COLO668 (cell line): ENCODE measurements around the gene LTC4S.
"Not testable (repeated sequence)": the region's sequence is repeated elsewhere in the genome, so short reads cannot be mapped to it uniquely, and the experiment has no call there.

Experiments used
- DNase-seq: peaks from one replicate; lab custom pipeline; 2025; ENCODE audit not compliant: unreplicated experiment; lab: John Stamatoyannopoulos, UW

Gene LTC4S

DNA sequence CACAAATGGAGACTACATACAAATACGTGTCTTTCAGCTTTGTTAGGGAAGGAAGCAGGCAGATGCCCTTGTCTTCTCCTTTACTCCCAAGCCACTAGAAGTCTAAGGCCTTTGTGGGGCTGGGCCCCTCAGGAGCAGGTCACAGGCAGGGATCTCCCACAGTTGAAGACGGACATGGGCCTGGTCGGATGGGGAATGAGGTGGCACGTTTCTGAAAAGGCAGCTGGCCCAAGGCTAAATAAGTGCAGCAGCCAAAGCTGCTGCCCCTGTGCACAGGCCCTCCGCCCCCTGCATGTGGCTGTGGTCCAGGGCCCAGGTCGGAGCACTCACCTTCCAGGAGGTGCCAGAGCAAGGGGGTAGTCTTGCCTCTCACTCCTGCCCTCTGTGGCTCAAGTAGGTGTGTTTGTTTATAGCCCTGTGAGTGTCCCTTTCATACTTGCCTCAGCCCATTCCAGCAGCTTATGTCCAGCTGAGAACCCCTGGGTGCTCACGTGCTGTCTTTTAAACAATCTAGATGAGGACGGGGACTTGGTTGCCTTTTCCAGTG lies 28.7 kb downstream of the LTC4S start:
- DNase-seq = no peak

DNA sequence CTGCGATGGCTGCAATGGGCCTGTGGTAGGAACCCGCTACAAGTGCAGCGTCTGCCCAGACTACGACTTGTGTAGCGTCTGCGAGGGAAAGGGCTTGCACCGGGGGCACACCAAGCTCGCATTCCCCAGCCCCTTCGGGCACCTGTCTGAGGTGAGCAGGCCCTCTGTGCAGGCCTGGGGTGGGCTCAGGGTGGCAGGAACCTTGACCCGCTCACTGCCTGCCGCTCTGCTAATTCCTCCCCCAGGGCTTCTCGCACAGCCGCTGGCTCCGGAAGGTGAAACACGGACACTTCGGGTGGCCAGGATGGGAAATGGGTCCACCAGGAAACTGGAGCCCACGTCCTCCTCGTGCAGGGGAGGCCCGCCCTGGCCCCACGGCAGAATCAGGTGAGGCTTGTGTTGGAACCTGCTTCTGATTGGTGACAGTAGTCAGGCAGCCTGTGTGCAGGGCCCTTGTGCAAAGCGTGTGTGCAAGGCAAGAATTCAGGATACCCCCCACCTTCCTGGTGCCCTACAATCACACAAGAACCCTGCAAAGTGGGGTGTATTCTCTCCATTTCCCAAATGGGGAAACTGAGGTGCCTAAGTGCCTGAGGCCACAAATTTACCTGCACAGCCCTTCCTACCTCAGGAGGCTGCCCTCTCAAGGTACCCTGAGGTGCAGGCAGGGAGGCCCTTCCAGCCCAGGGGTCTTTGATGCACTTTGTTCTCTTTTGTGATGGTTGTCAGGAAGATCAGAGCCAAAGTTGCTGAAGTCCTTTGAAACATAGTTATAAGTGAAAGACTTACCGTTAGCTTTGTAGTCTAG lies 30.4 kb downstream of the LTC4S start:
- no peak for DNase-seq

DNA sequence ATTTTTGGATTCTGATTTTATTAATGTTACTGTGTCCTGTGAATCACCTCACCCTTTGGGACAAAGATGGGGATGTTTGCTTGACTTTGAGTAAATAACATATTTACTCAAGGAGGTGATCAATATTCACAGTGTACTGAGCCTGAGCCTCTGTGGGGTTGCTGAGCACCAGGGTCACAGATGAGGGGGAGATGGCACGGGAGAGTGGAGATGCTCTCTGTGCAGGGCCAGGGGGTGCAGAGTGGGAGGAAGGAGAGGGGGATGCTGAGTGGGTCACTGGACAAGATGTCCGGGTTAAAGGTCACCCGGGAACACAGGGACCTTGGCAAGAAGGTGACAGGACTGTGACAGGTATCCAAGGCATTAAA lies 30.9 kb downstream of the LTC4S start:
- no peak for DNase-seq

DNA sequence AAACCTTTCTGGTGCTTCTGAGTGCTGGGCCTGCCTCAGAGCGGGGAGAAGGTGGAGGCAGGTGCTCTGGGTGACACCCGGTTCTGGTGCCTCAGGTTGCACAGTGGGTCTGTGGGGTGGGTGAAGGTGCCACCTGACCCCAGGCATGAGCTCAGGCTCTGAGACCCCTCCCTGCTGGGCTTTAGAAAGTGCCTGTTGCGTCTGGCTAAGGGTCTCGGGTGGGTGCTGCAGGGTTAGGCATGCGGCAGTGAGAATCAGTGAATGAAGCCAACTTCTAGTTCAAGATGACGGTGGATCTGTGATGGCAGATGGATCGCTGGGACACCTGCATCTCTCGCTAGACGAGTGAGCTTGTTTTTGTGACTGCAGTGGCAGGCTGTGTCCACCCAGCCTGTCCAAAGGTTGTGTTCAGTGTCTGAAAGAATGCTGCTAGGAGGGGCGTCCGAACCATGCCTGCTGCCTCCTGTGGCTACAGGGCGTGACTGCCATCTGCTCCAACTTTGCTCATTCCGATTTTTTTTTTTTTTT lies 31.9 kb downstream of the LTC4S start:
- no peak for DNase-seq

DNA sequence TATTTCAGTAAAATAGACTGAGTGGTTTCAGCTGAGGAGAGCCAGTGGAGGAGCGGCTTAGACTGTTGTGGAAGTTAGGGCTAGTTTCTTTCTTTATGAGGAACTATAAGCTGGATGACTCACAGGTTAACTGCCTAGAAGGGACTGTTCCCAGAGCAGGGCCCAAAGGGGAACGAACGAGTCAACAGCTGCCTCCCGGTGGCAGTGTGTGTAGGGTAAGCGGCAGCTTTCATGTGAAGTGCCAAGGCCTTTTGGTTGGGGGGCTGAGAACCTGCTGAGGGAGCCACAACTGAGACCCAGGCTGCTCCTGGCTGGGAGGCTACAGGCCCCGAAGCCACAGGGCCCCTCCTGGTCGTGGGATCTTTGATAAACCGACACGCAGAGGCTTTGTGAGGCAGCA lies 33.9 kb downstream of the LTC4S start:
- no peak for DNase-seq

DNA sequence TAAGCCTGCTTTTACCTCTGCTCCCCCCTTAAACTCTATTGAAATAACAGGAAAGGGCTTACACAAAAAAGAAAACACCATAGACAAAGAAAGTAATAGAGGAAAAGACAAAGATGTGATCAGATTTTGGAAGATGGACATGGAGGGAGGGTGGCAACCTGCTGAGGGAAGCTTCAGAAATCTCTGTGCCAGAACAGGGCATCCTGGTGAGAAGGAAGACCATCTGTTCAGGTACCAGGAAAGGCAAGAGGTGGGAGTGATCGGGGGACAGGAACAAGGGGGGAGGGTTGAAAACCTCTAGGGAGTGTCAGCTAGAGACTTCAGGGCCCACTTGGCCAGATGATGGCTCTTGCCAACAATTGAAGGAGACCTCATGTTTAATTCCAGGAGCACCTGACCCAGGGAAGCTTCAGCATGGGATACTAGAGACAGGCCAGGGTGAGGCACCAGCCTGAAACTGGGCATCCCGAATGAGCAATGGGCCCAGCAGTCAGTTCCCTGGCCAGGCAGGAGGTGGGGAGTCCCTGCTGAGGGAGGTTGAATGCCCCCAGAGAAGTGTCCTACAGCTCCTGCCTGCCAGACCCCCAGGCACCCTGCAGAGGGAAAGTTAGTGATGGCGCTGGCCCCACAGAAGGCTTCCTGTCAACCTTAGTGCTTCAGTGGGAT lies 35.1 kb downstream of the LTC4S start:
- DNase-seq = no peak

DNA sequence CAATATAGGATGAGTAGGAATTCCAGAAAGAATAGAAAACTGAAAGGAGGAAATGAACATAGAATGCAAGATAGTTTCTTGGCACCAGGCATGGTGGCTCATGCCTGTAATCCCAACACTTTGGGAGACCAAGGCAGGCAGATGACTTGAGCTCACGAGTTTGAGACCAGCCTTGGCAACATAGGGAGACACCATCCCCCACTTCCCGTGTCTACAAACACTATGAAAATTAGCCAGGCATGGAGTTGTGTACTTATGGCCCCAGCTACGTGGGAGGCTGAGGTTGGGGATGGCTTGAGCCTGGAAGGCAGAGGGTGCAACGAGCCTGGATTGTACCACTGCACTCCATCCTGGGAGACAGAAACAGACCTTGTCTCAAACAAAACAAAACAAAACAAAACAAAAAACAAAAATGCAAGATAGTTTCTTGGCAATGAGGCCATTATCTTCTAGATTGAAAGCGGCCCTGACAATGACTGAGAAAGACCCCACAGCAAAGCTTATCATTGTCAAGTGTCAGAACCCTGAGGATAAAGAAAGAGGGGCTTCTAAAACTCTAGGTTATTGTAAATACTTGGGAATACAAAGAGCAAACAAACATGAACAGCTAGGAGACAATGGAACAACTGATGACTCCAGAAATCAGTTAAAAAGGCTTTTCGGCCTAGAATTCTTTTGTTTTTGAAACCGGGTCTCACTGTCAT lies 36.1 kb downstream of the LTC4S start:
- DNase-seq = no peak

DNA sequence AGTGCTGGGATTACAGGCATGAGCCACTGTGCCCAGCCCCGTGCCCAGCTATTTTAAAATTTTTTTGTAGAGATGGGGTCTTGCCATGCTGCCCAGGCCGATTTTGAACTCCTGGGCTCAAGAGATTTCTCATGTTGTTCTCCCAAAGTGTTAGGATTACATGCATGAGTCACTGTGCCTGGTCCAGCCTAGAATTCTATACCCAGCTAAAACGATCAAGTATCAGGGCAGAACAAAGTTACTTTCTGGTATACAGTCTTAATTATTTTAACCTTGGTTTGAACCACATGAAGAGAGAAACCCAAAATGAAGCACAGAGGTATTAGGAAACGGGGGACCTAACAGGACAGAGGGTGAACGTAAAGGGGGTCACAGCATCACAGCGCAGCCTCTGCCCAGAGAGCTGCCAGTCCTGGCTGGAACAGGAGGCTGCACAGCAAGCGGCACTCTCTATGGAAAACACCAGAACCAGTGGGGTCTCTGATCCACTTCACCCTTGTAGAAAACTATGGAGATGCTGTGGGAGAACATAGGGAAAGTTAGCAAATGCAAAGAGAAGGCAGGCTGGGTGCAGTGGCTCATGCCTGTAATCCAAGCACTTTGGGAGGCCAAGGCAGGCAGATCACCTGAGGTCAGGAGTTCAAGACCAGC lies 37.2 kb downstream of the LTC4S start:
- DNase-seq = no peak

DNA sequence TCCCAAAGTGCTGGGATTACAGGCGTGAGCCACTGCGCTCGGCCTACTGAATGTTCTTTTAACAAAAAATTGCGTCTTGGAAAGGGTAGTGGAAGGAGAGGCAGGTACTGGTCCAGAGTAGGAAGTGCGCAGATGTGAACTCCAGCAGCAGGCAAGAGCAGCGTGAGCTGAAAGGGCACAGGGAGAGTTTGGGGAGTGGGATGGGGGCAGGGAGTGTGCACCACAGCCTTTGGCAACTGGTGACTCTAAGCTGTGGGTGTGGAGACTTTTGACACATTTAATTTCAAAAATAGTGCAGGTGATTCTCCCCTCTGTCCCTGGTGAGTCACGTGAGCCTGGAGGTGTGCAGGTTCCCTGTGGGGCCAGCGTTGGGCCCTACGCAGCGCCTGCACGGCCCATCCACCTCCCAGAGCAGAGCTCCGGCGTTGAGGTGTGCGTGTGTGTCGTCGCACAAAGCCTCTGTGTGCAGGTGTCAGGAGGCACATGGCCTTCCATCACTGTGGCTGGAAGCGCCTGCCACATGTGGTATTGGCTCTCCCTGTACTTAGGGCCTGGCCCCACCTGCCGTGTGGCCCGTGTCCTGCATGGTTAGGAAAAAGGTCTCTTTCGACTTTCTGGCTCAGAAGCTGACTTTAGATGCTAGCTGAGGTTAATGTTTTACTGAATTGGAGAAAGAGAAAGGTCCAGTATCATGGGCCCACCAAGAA lies 38.4 kb downstream of the LTC4S start:
- no peak for DNase-seq

DNA sequence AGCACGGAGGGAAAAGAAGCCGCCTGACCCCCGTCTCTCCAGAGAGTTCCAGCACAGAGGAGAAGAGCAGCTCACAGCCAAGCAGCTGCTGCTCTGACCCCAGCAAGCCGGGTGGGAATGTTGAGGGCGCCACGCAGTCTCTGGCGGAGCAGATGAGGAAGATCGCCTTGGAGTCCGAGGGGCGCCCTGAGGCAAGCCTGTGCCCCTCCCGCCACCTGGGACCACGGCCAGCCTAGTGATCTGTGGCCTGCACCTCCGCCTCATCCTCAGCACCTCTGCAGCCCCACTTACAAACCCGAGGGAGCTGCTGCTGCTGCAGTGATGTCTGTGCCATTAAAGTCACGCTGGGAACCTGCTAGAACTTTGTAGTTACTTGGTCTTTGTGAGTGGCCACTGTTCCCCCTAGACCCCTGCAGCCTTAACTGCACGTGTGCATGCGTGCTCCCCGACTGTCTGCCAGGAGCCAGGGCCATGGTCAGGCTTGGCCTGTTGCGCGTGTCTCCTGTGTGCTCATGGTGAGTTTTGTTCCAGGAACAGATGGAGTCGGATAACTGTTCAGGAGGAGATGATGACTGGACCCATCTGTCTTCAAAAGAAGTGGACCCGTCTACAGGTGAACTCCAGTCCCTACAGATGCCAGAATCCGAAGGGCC lies 39.4 kb downstream of the LTC4S start:
- no peak for DNase-seq

DNA sequence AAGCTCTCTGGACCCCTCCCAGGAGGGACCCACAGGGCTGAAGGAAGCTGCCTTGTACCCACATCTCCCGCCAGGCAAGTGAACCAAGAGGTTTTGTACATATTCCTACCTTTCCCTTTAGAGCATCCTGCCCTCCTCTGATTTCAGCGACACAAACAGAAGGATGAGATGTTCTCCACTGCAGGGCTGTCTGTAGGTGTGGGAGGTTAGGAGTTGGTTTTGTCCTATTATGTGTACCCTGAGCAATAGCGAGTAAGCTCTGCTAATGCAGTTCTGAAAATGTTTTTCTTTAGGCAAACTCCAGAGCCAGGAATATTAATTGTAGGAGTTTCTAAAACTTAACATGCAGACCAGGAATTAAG lies 39.9 kb downstream of the LTC4S start:
- DNase-seq = no peak

DNA sequence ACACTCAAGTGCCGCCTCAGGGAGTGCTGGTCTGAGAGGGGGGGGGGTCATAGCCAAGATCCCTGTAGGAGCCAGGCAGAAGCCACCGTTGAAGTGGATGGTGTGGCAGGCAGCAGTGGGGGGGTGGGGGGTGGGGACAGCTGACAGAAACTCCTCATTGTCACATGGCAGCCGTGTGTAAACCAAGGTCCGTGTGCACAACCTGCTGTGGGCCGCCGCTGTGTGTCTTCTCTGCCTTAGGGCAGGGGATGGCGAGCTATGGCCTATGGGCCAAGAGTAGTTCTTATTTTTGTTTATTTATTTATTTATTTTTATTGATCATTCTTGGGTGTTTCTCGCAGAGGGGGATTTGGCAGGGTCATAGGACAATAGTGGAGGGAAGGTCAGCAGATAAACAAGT lies 40.3 kb downstream of the LTC4S start:
- DNase-seq = no peak

DNA sequence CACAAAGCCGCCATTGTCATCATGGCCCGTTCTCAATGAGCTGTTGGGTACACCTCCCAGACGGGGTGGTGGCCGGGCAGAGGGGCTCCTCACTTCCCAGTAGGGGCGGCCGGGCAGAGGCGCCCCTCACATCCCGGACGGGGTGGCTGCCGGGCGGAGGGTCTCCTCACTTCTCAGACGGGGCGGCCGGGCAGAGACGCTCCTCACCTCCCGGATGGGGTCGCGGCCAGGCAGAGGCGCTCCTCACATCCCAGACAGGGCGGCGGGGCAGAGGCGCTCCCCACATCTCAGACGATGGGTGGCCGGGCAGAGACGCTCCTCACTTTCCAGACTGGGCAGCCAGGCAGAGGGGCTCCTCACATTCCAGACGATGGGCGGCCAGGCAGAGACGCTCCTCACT lies 41.1 kb downstream of the LTC4S start:
- DNase-seq = not testable (repeated sequence)

DNA sequence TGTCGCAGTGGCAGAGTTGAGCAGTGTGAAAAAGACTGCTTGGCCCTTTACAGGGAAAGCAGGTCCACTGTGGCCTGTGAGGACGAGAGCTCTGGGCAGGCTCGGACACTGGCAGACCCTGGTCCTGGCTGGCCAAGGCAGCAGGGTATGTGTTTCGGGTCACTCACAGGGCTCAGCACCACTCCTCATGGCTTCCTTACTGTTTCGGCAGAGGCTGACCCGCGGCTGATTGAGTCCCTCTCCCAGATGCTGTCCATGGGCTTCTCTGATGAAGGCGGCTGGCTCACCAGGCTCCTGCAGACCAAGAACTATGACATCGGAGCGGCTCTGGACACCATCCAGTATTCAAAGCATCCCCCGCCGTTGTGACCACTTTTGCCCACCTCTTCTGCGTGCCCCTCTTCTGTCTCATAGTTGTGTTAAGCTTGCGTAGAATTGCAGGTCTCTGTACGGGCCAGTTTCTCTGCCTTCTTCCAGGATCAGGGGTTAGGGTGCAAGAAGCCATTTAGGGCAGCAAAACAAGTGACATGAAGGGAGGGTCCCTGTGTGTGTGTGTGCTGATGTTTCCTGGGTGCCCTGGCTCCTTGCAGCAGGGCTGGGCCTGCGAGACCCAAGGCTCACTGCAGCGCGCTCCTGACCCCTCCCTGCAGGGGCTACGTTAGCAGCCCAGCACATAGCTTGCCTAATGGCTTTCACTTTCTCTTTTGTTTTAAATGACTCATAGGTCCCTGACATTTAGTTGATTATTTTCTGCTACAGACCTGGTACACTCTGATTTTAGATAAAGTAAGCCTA lies 42.6 kb downstream of the LTC4S start:
- no peak for DNase-seq

DNA sequence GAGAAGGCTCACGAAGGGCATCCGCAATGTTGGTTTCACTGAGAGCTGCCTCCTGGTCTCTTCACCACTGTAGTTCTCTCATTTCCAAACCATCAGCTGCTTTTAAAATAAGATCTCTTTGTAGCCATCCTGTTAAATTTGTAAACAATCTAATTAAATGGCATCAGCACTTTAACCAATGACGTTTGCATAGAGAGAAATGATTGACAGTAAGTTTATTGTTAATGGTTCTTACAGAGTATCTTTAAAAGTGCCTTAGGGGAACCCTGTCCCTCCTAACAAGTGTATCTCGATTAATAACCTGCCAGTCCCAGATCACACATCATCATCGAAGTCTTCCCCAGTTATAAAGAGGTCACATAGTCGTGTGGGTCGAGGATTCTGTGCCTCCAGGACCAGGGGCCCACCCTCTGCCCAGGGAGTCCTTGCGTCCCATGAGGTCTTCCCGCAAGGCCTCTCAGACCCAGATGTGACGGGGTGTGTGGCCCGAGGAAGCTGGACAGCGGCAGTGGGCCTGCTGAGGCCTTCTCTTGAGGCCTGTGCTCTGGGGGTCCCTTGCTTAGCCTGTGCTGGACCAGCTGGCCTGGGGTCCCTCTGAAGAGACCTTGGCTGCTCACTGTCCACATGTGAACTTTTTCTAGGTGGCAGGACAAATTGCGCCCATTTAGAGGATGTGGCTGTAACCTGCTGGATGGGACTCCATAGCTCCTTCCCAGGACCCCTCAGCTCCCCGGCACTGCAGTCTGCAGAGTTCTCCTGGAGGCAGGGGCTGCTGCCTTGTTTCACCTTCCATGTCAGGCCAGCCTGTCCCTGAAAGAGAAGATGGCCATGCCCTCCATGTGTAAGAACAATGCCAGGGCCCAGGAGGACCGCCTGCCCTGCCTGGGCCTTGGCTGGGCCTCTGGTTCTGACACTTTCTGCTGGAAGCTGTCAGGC lies 43.6 kb downstream of the LTC4S start:
- no peak for DNase-seq

DNA sequence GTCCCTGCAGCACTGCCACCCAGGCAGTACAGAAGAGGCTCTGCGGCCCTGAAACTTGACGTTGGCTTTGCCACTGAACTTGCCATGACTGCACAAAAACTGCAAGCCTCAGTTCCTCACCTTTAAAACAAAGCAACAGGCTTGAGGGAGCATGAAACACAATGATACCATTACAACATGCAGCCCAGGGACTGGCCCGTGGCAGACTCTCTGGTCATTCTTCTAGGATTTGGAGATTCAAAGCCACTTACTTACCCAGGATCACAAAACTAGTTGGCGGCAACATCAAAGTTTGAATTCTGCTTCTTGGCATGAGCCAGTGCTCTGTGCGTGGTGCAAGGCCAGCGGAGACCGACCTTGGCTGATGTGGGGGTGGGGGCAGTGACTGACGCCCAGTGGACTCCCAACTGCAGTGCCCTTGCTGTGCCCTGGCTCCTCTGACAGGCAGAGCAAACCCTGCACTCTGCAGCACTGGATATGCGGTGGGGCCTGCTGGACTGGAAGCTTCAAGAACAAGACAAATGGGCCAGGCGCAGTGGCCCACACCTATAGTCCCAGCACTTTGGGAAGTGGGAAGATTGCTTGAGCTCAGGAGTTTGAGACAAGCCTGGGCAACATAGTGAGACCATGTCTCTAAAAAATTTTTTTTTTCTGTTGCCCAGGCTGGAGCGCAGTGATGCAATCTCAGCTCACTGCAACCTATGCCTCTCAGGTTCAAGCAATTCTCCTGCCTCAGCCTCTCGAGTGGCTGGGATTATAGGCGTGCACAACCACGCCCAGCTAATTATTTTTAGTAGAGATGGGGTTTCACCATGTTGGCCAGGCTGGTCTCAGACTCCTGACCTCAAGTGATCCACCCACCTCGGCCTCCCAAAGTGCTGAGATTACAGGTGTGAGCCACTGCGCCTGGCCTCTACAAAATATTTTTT lies 45.8 kb downstream of the LTC4S start:
- DNase-seq = no peak

DNA sequence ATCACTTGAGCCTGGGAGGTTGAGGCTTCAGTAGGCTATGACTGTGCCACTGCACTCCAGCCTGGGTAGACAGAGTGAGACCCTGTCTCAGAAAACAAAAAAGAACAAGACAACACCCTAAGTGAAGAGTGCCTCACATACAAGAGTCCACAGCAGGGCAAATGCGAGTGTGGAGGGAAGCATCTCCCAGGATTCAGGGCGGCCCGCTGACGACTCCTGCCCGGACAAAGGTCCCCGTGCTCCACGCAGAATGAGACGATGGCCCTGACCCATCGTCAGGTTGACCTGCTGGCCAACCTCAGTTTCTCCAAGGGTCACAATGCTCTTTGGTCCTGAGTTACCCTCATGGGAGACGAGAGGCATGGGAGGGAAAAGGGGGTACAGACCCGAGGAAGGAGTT lies 46.5 kb downstream of the LTC4S start:
- no peak for DNase-seq
